ENCODE measurements around the gene HMGCL. TPM values are rescaled to one million over a fixed set of nuclear protein-coding genes. Genes with fewer than 3 reads are reported as not detected.

The HMGCL gene
- total RNA-seq, 2 donors from 2014 or later, result 66.2 to 110 TPM

DNA sequence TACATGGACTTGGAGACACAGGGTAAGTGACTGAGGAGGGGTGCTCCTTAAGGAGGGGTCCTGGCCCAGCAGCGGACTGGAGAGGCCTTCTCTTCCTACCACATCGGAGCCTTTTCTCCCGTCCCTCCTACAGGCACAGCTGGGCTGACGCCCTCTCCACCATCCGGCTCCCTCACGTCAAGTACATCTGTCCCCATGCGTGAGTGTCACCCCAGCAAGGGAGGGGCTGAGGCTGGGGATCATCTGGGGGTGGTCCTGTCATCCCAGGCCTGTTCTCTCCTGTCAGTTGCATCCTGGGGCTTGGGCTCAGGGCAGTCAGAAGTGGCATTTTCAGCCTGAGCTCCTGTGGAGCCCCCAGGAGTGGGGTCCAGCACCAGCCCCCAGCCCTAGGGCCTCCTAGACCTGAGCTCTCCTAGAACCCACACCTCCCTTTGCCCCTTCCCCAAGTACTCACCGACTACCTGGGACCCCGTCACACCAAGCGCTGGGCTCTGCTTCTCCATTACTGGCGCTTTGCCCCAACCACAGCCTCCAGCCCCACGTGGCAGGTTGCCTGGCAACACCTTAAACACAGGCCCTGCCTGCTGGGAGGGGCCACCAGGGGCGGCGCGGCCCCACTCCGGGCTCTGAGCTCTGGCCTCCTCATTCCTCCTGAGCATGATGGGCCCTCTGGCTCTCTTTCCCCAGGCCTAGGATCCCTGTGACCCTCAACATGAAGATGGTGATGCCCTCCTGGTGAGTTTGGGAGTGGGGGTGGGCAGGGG lies 32.0 kb downstream of the HMGCL start:
- Histone ChIP-seq H3K4me1 (peaks cover 11% of the 10 kb centered on the region), H3K27me3 (no peaks in the 10 kb centered on the region), H3K4me3 (no peak overlapping the region), H3K36me3 (peaks cover 4% of the 10 kb centered on the region), H3K9ac (ENCODE audit: low read depth in 2 of 2, low read length in 2 of 2) (peak overlapping the region in 1 of 2 donors; percentile 19), H3K9me3 (no peaks in the 10 kb centered on the region), H3K27ac (no peak overlapping the region)
- TF ChIP-seq, protein P1, sequence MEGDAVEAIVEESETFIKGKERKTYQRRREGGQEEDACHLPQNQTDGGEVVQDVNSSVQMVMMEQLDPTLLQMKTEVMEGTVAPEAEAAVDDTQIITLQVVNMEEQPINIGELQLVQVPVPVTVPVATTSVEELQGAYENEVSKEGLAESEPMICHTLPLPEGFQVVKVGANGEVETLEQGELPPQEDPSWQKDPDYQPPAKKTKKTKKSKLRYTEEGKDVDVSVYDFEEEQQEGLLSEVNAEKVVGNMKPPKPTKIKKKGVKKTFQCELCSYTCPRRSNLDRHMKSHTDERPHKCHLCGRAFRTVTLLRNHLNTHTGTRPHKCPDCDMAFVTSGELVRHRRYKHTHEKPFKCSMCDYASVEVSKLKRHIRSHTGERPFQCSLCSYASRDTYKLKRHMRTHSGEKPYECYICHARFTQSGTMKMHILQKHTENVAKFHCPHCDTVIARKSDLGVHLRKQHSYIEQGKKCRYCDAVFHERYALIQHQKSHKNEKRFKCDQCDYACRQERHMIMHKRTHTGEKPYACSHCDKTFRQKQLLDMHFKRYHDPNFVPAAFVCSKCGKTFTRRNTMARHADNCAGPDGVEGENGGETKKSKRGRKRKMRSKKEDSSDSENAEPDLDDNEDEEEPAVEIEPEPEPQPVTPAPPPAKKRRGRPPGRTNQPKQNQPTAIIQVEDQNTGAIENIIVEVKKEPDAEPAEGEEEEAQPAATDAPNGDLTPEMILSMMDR (IDR thresholded peaks at IDR 0.05), result no peak
- intact Hi-C loops (cut with DNase I), result no loop called here
- peak; percentile 85 for DNase-seq

DNA sequence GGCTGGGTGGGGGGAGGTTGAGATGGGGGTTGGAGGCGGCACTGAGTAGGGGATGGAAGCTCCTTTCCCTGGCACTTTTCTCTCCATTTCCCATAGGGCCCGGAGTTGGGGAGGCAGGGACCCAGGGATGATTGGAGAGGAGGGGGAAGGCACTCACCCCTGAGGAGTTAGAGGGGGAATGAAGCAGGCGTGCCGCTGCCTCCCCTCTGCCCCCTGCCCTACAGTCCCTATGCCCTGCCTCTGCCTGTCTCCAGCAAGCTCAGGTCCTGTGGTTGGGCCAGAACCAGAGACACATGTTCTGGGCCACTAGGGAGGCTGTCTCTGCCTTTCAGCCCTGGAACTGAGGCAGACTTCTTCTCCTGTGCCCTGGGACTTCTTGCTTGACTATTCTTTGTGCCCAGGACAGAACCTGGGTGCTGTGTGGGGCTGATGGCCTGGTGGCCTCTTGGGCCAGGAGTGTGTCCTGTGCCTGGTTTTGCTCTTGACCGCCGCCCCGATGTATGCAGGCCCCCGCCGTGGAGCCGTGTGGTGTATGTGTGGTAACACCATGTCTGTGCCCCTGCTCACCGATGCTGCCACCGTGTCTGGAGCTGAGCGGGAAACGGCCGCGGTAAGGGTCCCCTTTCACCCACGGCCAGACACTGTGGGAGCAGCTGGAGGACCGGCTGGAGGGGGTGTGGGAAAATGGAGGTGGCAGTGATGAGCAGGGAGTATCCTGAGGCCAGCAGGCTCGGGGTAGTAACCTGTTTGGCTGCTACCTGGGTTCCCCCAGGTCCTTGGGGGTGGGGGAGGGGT lies 32.9 kb downstream of the HMGCL start:
- Histone ChIP-seq H3K9me3 (no peaks in the 10 kb centered on the region), H3K4me1 (peaks cover 11% of the 10 kb centered on the region), H3K4me3 (peak overlapping the region; percentile 84), H3K36me3 (peaks cover 4% of the 10 kb centered on the region), H3K9ac (ENCODE audit: low read depth in 2 of 2, low read length in 2 of 2) (peak overlapping the region; percentile 91 to 95), H3K27ac (no peak overlapping the region), H3K27me3 (no peaks in the 10 kb centered on the region)
- DNase-seq, result no peak
- intact Hi-C loops (cut with DNase I), result no loop called here
- TF ChIP-seq, protein P1 (IDR thresholded peaks at IDR 0.05), result no peak

DNA sequence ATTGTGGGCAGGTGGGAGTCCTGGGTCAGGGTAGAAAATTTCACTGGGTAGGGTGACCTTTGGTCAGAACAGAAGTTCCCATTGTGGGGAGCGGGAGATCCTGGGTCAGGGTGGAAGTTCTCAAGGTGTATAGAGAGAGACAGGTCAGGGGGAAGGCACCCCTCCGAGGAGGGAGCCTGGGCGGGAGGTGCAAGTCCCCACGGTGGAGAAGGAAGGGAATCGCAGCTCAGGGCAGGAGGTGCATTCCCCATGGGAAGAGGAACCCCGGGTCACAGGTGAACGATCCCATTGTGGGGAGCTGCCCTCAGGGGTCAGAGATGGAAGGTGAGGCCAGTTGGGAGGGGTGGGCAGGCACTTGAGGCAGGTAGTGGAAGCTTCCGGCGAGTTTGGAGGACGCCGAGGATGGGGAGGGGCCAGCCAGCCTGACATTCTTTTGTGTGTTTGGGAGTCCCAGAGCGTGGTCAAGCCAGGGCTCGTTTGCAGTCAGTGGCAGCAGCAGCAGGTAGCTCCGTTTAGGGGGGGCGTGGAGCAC lies 33.6 kb downstream of the HMGCL start:
- intact Hi-C loops (cut with DNase I), result no loop called here
- Histone ChIP-seq H3K4me1 (peaks cover 11% of the 10 kb centered on the region), H3K9ac (ENCODE audit: low read depth in 2 of 2, low read length in 2 of 2) (peak overlapping the region; percentile 91 to 95), H3K27me3 (no peaks in the 10 kb centered on the region), H3K27ac (peak overlapping the region; percentile 42), H3K4me3 (peak overlapping the region; percentile 84), H3K36me3 (peaks cover 4% of the 10 kb centered on the region), H3K9me3 (no peaks in the 10 kb centered on the region)
- TF ChIP-seq, protein P1 (IDR thresholded peaks at IDR 0.05), result no peak
- peak; percentile 61 for DNase-seq

DNA sequence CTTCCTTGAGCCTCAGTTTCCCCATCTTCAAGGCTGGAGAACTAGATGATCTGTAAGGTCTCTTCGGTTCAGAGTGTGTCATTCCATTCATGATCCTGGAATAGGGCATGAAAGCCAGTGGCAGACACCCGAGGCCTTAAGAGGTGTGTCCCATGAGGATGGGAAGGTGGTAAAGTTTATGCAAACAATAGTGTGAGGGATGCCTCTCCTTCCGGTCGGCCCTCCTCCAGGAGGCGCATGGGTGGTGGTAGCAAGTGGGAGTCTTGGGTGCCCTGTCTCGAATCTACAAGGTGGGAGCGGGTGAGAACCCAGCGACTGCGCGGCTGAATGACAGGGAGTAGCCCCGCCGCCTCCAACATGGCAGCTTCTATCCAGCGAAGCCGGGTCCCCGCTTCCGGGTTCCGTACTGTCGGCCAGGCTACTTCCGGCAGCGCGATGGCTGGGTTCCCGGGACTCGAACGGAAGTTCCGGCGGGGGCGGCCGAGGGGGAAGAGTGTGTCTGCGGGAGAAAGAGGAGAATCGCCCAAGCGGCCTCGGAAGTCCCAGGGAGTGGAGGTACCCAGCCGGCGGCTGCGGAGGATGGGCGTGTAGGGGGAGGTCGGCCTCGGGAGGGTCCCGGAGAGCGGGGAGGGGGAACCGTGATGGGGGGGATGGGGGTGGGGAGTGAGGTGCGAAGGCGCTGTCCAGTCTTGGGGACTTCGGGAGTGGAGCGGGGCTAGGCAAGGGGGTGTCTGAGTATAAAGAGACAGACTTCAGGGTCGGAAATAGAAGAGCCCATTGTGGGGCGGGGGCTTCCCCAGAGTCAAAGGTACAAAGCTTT lies 34.3 kb downstream of the HMGCL start, which contains the start of gene LYPLA2:
TSS of gene LYPLA2 (plus strand) at position 450 of the 820 bp plus-strand sequence. CDS start 1,538 bp downstream, outside the sequence.
- Histone ChIP-seq H3K36me3 (peaks cover 3% of the 10 kb centered on the region), H3K9me3 (no peaks in the 10 kb centered on the region), H3K4me3 (peak within 1 kb of the TSS; percentile 84), H3K4me1 (peaks cover 11% of the 10 kb centered on the region), H3K27ac (peak within 1 kb of the TSS; percentile 42), H3K27me3 (no peaks in the 10 kb centered on the region), H3K9ac (ENCODE audit: low read depth in 2 of 2, low read length in 2 of 2) (peak within 1 kb of the TSS; percentile 91 to 95)
- DNase-seq, result peak; percentile 95
- TF ChIP-seq, protein P1 (IDR thresholded peaks at IDR 0.05), result no peak
- intact Hi-C loops (cut with DNase I), result no loop called here

DNA sequence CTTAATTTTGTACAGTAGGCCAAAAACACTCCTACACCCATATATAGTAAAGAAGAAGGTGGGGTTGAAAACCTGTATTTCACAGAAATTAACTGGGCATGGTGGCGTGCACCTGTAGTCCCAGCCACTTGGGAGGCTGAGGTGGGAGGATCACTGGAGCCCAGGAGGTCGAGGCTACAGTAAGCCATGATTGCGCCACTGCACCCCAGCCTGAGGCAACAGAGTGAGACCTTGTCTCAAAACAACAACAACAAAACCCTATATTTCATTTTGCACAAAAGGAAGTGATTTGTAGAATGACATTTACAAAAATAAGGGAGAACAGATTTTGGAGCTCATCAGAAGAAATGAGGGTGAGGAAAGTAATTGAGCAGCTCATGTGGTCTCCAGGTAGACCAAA lies 36.5 kb downstream of the HMGCL start:
- TF ChIP-seq, protein P1 (IDR thresholded peaks at IDR 0.05), result no peak
- DNase-seq, result no peak
- H3K9me3 ChIP-seq, result no peaks in the 10 kb centered on the region
- no peaks in the 10 kb centered on the region for H3K27me3 ChIP-seq
- H3K36me3 ChIP-seq, result no peaks in the 10 kb centered on the region
- no peak overlapping the region for H3K4me3 ChIP-seq
- H3K4me1 ChIP-seq, result peaks cover 11% of the 10 kb centered on the region
- intact Hi-C loops (cut with DNase I), result no loop called here
- no peak overlapping the region for H3K27ac ChIP-seq
- no peak overlapping the region for H3K9ac ChIP-seq (ENCODE audit: low read depth in 2 of 2, low read length in 2 of 2)

Data from colonic mucosa (tissue), 4 donors.